SK-N-SH treated with all-trans-retinoic acid at 6 μM for 48 hours (cell line): ENCODE measurements around the gene TRIM22.

ENCODE experiments used
- GLIS3 ChIP-seq: fragments of 250-450 bp; sonication (Bioruptor Pico); IDR thresholded peaks from 2 replicates; pipeline ENCODE4 v1.5.0; 2020; ENCODE audit warnings: mild to moderate bottlenecking, moderate library complexity
- OSR1 ChIP-seq: fragments of 250-450 bp; sonication (Bioruptor Pico); IDR thresholded peaks from 2 replicates; pipeline ENCODE4 v1.8.0; 2022; ENCODE audit warnings: moderate library complexity, mild to moderate bottlenecking, inconsistent platforms
- RARB ChIP-seq: fragments of 250-450 bp; sonication (Bioruptor Pico); IDR thresholded peaks from 2 replicates; pipeline ENCODE4 v1.8.0; 2021; ENCODE audit warnings: mild to moderate bottlenecking, moderate library complexity
- ZNF565 ChIP-seq: fragments of 450-650 bp; formaldehyde crosslinking; conservative IDR thresholded peaks from 2 replicates; pipeline ENCODE4 v1.5.0; 2020; ENCODE audit warnings: low read depth, mild to moderate bottlenecking, moderate library complexity
- ZNF70 ChIP-seq: fragments of 450-650 bp; formaldehyde crosslinking; IDR thresholded peaks from 2 replicates; pipeline ENCODE4 v1.5.0; 2020; ENCODE audit warnings: mild to moderate bottlenecking, moderate library complexity
- TF ChIP-seq, protein P1 (sequence below): fragments of 250-450 bp; sonication (Bioruptor Pico); IDR thresholded peaks from 2 replicates; pipeline ENCODE4 v1.5.0; 2020; ENCODE audit warnings: mild to moderate bottlenecking, moderate library complexity
- TF ChIP-seq, protein P2 (sequence below): fragments of 250-450 bp; sonication (Bioruptor Pico); IDR thresholded peaks from 2 replicates; pipeline ENCODE4 v1.8.0; 2020; ENCODE audit warnings: mild to moderate bottlenecking, moderate library complexity, borderline replicate concordance
- TF ChIP-seq, protein P3 (sequence below): fragments of 250-450 bp; sonication (Bioruptor Pico); IDR thresholded peaks from 2 replicates; pipeline ENCODE4 v1.5.1; 2020; ENCODE audit warnings: low read depth, mild to moderate bottlenecking, moderate library complexity

DNA sequence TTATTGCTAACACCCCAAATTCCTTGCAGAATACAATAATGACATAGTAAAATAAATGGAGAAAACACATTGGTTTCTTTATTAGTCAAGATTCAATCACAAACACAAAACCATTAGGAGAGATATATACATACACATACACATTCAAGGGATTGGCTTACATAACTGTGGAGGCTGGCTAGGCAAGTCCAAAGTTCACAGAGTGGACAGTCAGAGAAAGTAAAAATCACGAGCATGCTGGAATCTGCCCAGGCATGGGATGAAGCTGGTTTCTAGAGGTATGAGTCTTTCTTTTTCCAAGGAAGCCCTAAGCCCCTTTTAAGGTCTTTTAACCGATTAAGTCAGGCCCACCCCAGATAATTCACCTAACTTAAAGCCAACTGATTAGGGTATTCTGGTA is 33.0 kb downstream of the TRIM22 start:
- TF ChIP-seq, protein P1, sequence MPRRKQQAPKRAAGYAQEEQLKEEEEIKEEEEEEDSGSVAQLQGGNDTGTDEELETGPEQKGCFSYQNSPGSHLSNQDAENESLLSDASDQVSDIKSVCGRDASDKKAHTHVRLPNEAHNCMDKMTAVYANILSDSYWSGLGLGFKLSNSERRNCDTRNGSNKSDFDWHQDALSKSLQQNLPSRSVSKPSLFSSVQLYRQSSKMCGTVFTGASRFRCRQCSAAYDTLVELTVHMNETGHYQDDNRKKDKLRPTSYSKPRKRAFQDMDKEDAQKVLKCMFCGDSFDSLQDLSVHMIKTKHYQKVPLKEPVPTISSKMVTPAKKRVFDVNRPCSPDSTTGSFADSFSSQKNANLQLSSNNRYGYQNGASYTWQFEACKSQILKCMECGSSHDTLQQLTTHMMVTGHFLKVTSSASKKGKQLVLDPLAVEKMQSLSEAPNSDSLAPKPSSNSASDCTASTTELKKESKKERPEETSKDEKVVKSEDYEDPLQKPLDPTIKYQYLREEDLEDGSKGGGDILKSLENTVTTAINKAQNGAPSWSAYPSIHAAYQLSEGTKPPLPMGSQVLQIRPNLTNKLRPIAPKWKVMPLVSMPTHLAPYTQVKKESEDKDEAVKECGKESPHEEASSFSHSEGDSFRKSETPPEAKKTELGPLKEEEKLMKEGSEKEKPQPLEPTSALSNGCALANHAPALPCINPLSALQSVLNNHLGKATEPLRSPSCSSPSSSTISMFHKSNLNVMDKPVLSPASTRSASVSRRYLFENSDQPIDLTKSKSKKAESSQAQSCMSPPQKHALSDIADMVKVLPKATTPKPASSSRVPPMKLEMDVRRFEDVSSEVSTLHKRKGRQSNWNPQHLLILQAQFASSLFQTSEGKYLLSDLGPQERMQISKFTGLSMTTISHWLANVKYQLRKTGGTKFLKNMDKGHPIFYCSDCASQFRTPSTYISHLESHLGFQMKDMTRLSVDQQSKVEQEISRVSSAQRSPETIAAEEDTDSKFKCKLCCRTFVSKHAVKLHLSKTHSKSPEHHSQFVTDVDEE (CRISPR knock-in tag): no peak
- TF ChIP-seq, protein P2, sequence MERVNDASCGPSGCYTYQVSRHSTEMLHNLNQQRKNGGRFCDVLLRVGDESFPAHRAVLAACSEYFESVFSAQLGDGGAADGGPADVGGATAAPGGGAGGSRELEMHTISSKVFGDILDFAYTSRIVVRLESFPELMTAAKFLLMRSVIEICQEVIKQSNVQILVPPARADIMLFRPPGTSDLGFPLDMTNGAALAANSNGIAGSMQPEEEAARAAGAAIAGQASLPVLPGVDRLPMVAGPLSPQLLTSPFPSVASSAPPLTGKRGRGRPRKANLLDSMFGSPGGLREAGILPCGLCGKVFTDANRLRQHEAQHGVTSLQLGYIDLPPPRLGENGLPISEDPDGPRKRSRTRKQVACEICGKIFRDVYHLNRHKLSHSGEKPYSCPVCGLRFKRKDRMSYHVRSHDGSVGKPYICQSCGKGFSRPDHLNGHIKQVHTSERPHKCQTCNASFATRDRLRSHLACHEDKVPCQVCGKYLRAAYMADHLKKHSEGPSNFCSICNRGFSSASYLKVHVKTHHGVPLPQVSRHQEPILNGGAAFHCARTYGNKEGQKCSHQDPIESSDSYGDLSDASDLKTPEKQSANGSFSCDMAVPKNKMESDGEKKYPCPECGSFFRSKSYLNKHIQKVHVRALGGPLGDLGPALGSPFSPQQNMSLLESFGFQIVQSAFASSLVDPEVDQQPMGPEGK (CRISPR knock-in tag): no peak
- TF ChIP-seq RARB (CRISPR knock-in tag) (no peak), ZNF70 (CRISPR knock-in tag) (no peak), GLIS3 (CRISPR knock-in tag) (no peak), ZNF565 (no peak), OSR1 (CRISPR knock-in tag) (no peak)
- TF ChIP-seq, protein P3, sequence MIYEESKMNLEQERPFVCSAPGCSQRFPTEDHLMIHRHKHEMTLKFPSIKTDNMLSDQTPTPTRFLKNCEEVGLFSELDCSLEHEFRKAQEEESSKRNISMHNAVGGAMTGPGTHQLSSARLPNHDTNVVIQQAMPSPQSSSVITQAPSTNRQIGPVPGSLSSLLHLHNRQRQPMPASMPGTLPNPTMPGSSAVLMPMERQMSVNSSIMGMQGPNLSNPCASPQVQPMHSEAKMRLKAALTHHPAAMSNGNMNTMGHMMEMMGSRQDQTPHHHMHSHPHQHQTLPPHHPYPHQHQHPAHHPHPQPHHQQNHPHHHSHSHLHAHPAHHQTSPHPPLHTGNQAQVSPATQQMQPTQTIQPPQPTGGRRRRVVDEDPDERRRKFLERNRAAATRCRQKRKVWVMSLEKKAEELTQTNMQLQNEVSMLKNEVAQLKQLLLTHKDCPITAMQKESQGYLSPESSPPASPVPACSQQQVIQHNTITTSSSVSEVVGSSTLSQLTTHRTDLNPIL (CRISPR knock-in tag): no peak
